ENCODE measurements around the gene FSD1.

GRCh38 chr19:4342615-4343369 is 38.4 kb downstream of the FSD1 start:
- TF ChIP-seq TCF7 (IDR thresholded peaks at IDR 0.05; ENCODE audit: borderline replicate concordance) (0 out of 2 replicates have a peak, but pooled peaks have one; percentile 59), RFX5 (IDR thresholded peaks at IDR 0.05; ENCODE audit: low read depth, low read length) (no peak; the same call in 1 of the 2 replicates), CUX1 (CRISPR knock-in tag; IDR thresholded peaks at IDR 0.05) (peak; percentile 100), RAD21 (CRISPR knock-in tag; conservative IDR thresholded peaks at IDR 0.05 in 1 of 2, IDR thresholded peaks at IDR 0.05 in 1 of 2) (no peak), BACH1 (tag; IDR thresholded peaks at IDR 0.05) (peak; percentile 99), ZNF274 (IDR thresholded peaks at IDR 0.05; ENCODE audit: borderline replicate concordance, low read depth, low read length) (no peak), CTCF (IDR thresholded peaks at IDR 0.05 in 2 of 3, conservative IDR thresholded peaks at IDR 0.05 in 1 of 3; ENCODE audit: insufficient read depth in 2 of 3, low read depth in 1 of 3, low read length in 3 of 3) (peak; percentile 42 to 53 (median 51); a peak in 5 of 6 replicates), ARID2 (IDR thresholded peaks at IDR 0.05) (no peak), NR2F6 (CRISPR knock-in tag; IDR thresholded peaks at IDR 0.05) (no peak), MXI1 (IDR thresholded peaks at IDR 0.05; ENCODE audit: low read depth, low read length) (no peak), RCOR1 (IDR thresholded peaks at IDR 0.05; ENCODE audit: borderline replicate concordance in 1 of 2, low read depth in 2 of 2, low read length in 2 of 2) (peak in 1 of 2 experiments; percentile 3; a peak in 1 of 4 replicates), HMG20B (CRISPR knock-in tag; IDR thresholded peaks at IDR 0.05) (no peak), POLR2AphosphoS5 (IDR thresholded peaks at IDR 0.05; ENCODE audit: control insufficient read depth, insufficient read depth, low read depth, low read length) (peak; percentile 56; the same call in 1 of the 2 replicates)
